ENCODE results near the gene CSTF2T.

- TF ChIP-seq NFYB (CRISPR knock-in tag; conservative IDR thresholded peaks at IDR 0.05; ENCODE audit: low read depth) = no peak
- TF ChIP-seq CTCF (IDR thresholded peaks at IDR 0.05) = no peak
- no peak for TF ChIP-seq TEAD4 (CRISPR knock-in tag; IDR thresholded peaks at IDR 0.05)
- no peak for TF ChIP-seq ETV6 (CRISPR knock-in tag; IDR thresholded peaks at IDR 0.05)
- no peak for TF ChIP-seq ZNF232 (CRISPR knock-in tag; IDR thresholded peaks at IDR 0.05)
- TF ChIP-seq USF2 (CRISPR knock-in tag; IDR thresholded peaks at IDR 0.05) = no peak
- no peak for TF ChIP-seq SMAD4 (CRISPR knock-in tag; IDR thresholded peaks at IDR 0.05)
- TF ChIP-seq STAT6 (CRISPR knock-in tag; conservative IDR thresholded peaks at IDR 0.05; ENCODE audit: low read depth) = no peak
- no peak for TF ChIP-seq SP1 (CRISPR knock-in tag; conservative IDR thresholded peaks at IDR 0.05)
- no peak for TF ChIP-seq TCF7 (CRISPR knock-in tag; IDR thresholded peaks at IDR 0.05; ENCODE audit: low read depth)
- no peak for TF ChIP-seq ZNF416 (CRISPR knock-in tag; IDR thresholded peaks at IDR 0.05)
Measured at GRCh38 chr10:51666456-51666855, 32.9 kb downstream of the CSTF2T start.

Measured in WTC11 (cell line).